ENCODE measurements around the gene LCNL1.
A peak's percentile ranks its signal among the peaks of the same experiment; 100 is the strongest.
"Not testable (repeated sequence)": the region's sequence is repeated elsewhere in the genome, so short reads cannot be mapped to it uniquely, and the experiment has no call there.

LCNL1 gene

DNA sequence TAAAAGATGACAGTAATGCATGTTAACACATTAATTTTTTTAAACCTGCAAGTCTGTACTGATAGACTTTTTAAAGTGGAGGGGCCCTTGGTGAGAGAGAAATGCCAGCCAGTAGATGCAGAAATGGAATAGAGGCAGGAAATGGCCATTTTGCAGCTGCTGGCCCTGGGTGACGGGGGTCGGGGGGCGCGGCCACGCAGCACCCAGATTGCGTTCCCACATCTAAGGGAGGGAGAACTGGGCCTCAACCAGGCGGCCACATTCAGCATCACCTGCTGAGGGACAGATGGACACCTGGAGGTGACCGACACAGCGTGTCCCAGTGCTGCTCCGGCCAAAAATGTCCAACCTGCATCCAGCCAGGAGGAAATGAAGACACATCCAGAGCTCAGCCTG is 19.9 kb downstream of the LCNL1 start:
- ChIA-PET POLR2A (no interaction called here), CTCF (interaction anchor here (0.8 to 1.7 kb wide), 5 partner anchors 14 to 55 kb away, joined by 3 to 15 read pairs (median 4); no protein-coding TSS in a partner anchor)
- no peak for DNase-seq (ENCODE audit: low read depth, low spot score)
- H3K4me3 ChIP-seq (ENCODE audit: low read depth, low read length): no peak overlapping the region
- no peak for TF ChIP-seq CTCF (IDR thresholded peaks at IDR 0.05; ENCODE audit: insufficient read depth, low read length, missing control alignments)

- H3K4me3 ChIP-seq (ENCODE audit: low read depth, low read length); POLR2A ChIA-PET; DNase-seq (ENCODE audit: low read depth, low spot score): not testable (repeated sequence)
- peak; percentile 13 for TF ChIP-seq CTCF (IDR thresholded peaks at IDR 0.05; ENCODE audit: insufficient read depth, low read length, missing control alignments)
- CTCF ChIA-PET: interaction anchor here (1.8 kb wide), 1 partner anchor 12 kb away, joined by 6 read pairs; the partner anchor contains the start of gene PAXX
These were observed 21.5 kb downstream of the LCNL1 start for GRCh38 chr9:137004285-137004684.

DNA sequence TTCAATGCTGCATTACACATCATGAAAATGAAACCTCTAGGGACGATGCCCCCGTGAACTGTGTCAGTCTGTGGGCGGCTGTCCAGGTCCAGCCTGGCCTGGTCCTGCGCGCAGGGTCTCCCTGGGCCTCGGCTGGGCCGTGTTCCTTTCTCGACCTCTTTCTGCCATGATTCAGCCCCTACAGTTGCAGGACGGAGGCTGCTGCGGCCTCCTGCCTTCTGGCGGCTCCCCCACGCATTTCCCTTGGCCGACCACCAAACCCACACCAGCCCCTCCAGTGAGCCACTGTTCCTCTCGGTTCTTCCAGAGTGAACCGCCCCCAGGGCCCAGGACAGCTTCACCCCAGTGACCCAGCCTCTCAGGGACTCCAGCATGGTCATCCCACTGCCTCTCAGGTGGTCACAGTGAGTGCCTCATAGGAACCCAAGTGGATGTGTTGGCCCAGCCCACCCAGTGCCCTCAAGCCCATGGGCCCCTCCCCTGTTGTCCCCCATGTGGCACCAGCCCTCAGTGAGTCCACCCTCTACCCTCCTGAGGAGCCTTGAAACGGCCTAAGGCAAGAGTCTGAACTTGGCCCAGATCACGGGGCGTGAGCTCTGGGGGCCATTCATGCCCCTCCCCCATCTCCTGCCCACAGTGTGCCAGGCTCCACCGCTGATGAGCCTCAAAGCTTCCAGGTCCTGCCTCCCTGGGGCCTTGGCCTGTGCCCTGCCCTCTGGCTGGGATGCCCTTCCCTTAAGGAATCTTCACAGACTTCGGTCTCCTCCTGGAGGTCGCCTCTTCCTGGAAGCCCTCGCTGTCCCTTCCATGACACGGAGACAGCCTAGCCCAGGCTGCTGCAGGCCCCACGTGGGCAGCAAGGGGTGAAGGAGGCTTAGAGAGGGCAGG is 23.6 kb downstream of the LCNL1 start:
- H3K4me3 ChIP-seq (ENCODE audit: low read depth, low read length): no peak overlapping the region
- TF ChIP-seq CTCF (IDR thresholded peaks at IDR 0.05; ENCODE audit: insufficient read depth, low read length, missing control alignments): no peak
- DNase-seq (ENCODE audit: low read depth, low spot score): no peak
- POLR2A ChIA-PET: no interaction called here
- CTCF ChIA-PET: interaction anchor here (1.2 to 1.4 kb wide), 2 partner anchors 9 to 22 kb away, joined by 3 to 4 read pairs; partner anchors contain the start of gene ABCA2

- H3K4me3 ChIP-seq (ENCODE audit: low read depth, low read length): no peak overlapping the region
- ChIA-PET CTCF (interaction anchor here (1.2 to 1.4 kb wide), 2 partner anchors 8 to 21 kb away, joined by 3 to 4 read pairs; partner anchors contain the start of gene ABCA2), POLR2A (no interaction called here)
- no peak for TF ChIP-seq CTCF (IDR thresholded peaks at IDR 0.05; ENCODE audit: insufficient read depth, low read length, missing control alignments)
- no peak for DNase-seq (ENCODE audit: low read depth, low spot score)
These were observed 24.5 kb downstream of the LCNL1 start for GRCh38 chr9:137007108-137007815.

GRCh38 chr9:137007816-137008270 is 25.1 kb downstream of the LCNL1 start:
- no peak for TF ChIP-seq CTCF (IDR thresholded peaks at IDR 0.05; ENCODE audit: insufficient read depth, low read length, missing control alignments)
- CTCF ChIA-PET: interaction anchor here (1.2 kb wide), 1 partner anchor 21 kb away, joined by 3 read pairs; the partner anchor contains the start of gene ABCA2
- no peak for DNase-seq (ENCODE audit: low read depth, low spot score)
- POLR2A ChIA-PET: no interaction called here
- no peak overlapping the region for H3K4me3 ChIP-seq (ENCODE audit: low read depth, low read length)

DNA sequence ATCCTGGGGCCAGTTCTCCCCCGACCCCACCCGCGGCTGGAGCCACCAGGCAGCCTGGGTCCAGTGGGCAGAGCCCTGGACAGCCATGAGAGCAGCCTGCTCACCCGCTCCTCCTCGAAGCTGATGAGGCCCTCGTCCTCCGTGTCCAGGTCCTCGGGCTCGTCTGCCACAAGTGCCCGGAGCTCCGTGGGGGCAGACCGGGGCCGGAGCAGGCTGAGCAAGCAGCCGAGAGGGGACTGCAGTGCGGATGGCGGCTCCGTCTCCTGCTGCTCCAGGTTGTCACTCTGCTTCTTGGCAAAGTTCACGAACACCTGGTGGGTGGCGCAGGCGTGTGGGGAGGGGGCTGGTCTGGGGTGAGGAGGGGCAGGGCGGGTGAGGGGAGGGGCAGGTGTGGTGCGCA is 25.5 kb downstream of the LCNL1 start:
- CTCF ChIA-PET: interaction anchor here (1.6 kb wide), 1 partner anchor 17 kb away, joined by 4 read pairs; no protein-coding TSS in a partner anchor
- POLR2A ChIA-PET: no interaction called here
- H3K4me3 ChIP-seq (ENCODE audit: low read depth, low read length): no peak overlapping the region
- no peak for DNase-seq (ENCODE audit: low read depth, low spot score)
- TF ChIP-seq CTCF (IDR thresholded peaks at IDR 0.05; ENCODE audit: insufficient read depth, low read length, missing control alignments): no peak
